ENCODE data around the gene RPTOR. TPM values are rescaled to one million over a fixed set of nuclear protein-coding genes. Genes with fewer than 3 reads are reported as not detected.

Gene RPTOR
- polyA plus RNA-seq, 1 donor (not counting 4 experiments of a cell fraction or from before 2014, with no cell fraction given), result 4.0 TPM

DNA sequence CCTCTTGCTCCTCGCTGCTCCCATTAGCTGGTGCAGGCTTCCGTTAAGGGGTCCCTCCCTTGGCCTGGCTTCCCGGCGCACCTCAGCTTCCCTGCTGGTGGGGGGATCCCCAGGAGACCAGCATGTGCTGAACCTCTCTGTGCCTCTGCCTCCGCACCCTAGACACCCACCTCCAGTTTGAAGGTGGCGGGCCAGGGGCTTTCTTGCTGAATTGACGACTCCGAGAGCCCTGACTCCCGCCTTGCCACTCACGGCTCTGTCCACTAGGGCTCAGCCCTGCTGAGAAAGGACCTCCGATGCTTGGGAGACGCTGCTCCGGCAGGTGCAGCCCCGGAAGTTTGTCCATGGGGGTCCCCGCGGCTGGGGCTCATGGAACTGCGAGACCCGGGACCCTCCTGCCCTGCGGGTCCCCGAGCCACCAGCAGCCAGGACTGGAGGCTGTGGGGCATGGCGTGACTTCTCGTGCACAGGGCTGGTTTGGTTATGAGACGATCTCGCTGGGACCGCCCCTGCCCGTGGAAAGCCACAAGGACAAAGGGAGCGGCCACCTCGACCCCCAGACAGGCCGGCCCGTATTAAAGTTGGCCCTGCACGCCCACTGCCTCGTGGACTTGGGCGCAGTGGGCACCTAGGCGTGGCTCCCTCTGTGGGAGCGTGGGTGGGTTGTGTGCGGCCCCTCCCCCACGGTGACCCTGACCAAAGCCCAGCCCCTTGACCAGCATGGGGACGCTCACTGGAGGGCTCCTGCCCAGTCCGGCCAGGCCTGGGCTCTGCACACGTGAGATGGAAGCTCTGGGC lies 455.1 kb downstream of the RPTOR start:
- no peaks in the 10 kb centered on the region for H4K20me1 ChIP-seq (ENCODE audit: control insufficient read depth, extremely low read depth, insufficient read depth, low read length)
- no peak overlapping the region for H3K4me3 ChIP-seq (ENCODE audit: control insufficient read depth in 2 of 3, extremely low read depth in 1 of 3, insufficient read depth in 2 of 3, low read depth in 1 of 3, low read length in 3 of 3)
- H3K9me1 ChIP-seq (ENCODE audit: control insufficient read depth, extremely low read depth, insufficient read depth, low read length), result no peaks in the 10 kb centered on the region
- H3K4me2 ChIP-seq (ENCODE audit: control insufficient read depth, extremely low read depth, insufficient read depth, low read depth, low read length), result no peak overlapping the region
- H3K79me2 ChIP-seq (ENCODE audit: control insufficient read depth, insufficient read depth, low read length), result no peaks in the 10 kb centered on the region
- no peak overlapping the region for H3K27ac ChIP-seq (ENCODE audit: control insufficient read depth, insufficient read depth, low read length)
- peaks cover 18 to 24% of the 10 kb centered on the region in 2 experiments for H3K36me3 ChIP-seq (ENCODE audit: control insufficient read depth in 2 of 2, extremely low read depth in 1 of 2, insufficient read depth in 2 of 2, low read length in 2 of 2)
- FAIRE-seq (no peak), DNase-seq (ENCODE audit: low read depth, low spot score) (no peak)
- no peaks in the 10 kb centered on the region for H3K9me3 ChIP-seq (ENCODE audit: control insufficient read depth, low read depth, low read length)
- TF ChIP-seq EZH2 (IDR thresholded peaks at IDR 0.05; ENCODE audit: low read length), result no peak
- TF ChIP-seq CTCF (optimal IDR thresholded peaks at IDR 0.05 in 1 of 3, IDR thresholded peaks at IDR 0.05 in 1 of 3, conservative IDR thresholded peaks at IDR 0.05 in 1 of 3; ENCODE audit: extremely low read depth in 1 of 3, insufficient read depth in 2 of 3, low read length in 3 of 3), result no peak
- dilution Hi-C loops (cut with MboI; ENCODE audit: extremely low pct_ligation_motif_present, low sequenced_read_pairs), result no loop called here
- peaks cover 12% of the 10 kb centered on the region for H3K4me1 ChIP-seq (ENCODE audit: control insufficient read depth, extremely low read depth, insufficient read depth, low read length)
- no peak overlapping the region for H2AFZ ChIP-seq (ENCODE audit: control insufficient read depth, low read length)
- no peak overlapping the region for H3K9ac ChIP-seq (ENCODE audit: control insufficient read depth, extremely low read depth, insufficient read depth, low read length)
- H3K27me3 ChIP-seq (ENCODE audit: control insufficient read depth, extremely low read depth, insufficient read depth, low read length), result peaks cover 17% of the 10 kb centered on the region

GRCh38 chr17:81000334-81000630 lies 455.6 kb downstream of the RPTOR start:
- TF ChIP-seq CTCF (optimal IDR thresholded peaks at IDR 0.05 in 1 of 3, IDR thresholded peaks at IDR 0.05 in 1 of 3, conservative IDR thresholded peaks at IDR 0.05 in 1 of 3; ENCODE audit: extremely low read depth in 1 of 3, insufficient read depth in 2 of 3, low read length in 3 of 3), result no peak
- TF ChIP-seq EZH2 (IDR thresholded peaks at IDR 0.05; ENCODE audit: low read length), result no peak
- H3K79me2 ChIP-seq (ENCODE audit: control insufficient read depth, insufficient read depth, low read length), result no peaks in the 10 kb centered on the region
- H3K4me3 ChIP-seq (ENCODE audit: control insufficient read depth in 2 of 3, extremely low read depth in 1 of 3, insufficient read depth in 2 of 3, low read depth in 1 of 3, low read length in 3 of 3), result no peak overlapping the region
- no peak overlapping the region for H3K9ac ChIP-seq (ENCODE audit: control insufficient read depth, extremely low read depth, insufficient read depth, low read length)
- no peak overlapping the region for H2AFZ ChIP-seq (ENCODE audit: control insufficient read depth, low read length)
- dilution Hi-C loops (cut with MboI; ENCODE audit: extremely low pct_ligation_motif_present, low sequenced_read_pairs), result no loop called here
- no peaks in the 10 kb centered on the region for H3K9me1 ChIP-seq (ENCODE audit: control insufficient read depth, extremely low read depth, insufficient read depth, low read length)
- H3K27me3 ChIP-seq (ENCODE audit: control insufficient read depth, extremely low read depth, insufficient read depth, low read length), result peaks cover 21% of the 10 kb centered on the region
- peaks cover 12% of the 10 kb centered on the region for H3K4me1 ChIP-seq (ENCODE audit: control insufficient read depth, extremely low read depth, insufficient read depth, low read length)
- no peaks in the 10 kb centered on the region for H3K9me3 ChIP-seq (ENCODE audit: control insufficient read depth, low read depth, low read length)
- no peak for DNase-seq (ENCODE audit: low read depth, low spot score)
- H4K20me1 ChIP-seq (ENCODE audit: control insufficient read depth, extremely low read depth, insufficient read depth, low read length), result no peaks in the 10 kb centered on the region
- no peak overlapping the region for H3K4me2 ChIP-seq (ENCODE audit: control insufficient read depth, extremely low read depth, insufficient read depth, low read depth, low read length)
- no peak for FAIRE-seq
- H3K27ac ChIP-seq (ENCODE audit: control insufficient read depth, insufficient read depth, low read length), result no peak overlapping the region
- peaks cover 18 to 22% of the 10 kb centered on the region in 2 experiments for H3K36me3 ChIP-seq (ENCODE audit: control insufficient read depth in 2 of 2, extremely low read depth in 1 of 2, insufficient read depth in 2 of 2, low read length in 2 of 2)

All from keratinocyte (primary cell).